Stimulated activated naive CD8-positive, alpha-beta T cell treated with anti-CD3 and anti-CD28 coated beads, Interleukin-15, amount 100 ng/mL, for 72 hours (primary cell): ENCODE results near the gene BAZ1A.
A peak's percentile ranks its signal among the peaks of the same experiment; 100 is the strongest.
"Not testable (repeated sequence)": the region's sequence is repeated elsewhere in the genome, so short reads cannot be mapped to it uniquely, and the experiment has no call there.

Experiments
- ATAC-seq: fragments of 150-1000 bp; cut with Tn5 transposase; 2 replicates; pipeline ENCODE4 v1.10.0; 2021; ENCODE audit warnings: mild to moderate bottlenecking, moderate library complexity
- DNase-seq, 2 donors: peaks; one replicate each; pipeline ENCODE4 v3.0.0; 2021 to 2022
- H3K27ac Mint-ChIP-seq, 2 donors: one replicate each; pipeline ENCODE4 v1.8.0; 2022; ENCODE audit warnings: mild to moderate bottlenecking in 2 of 2, mixed read lengths in 2 of 2, moderate library complexity in 2 of 2
- H3K27me3 Mint-ChIP-seq: one replicate; pipeline ENCODE4 v1.8.0; 2022; ENCODE audit warnings: mixed read lengths
- H3K4me1 Mint-ChIP-seq: one replicate; pipeline ENCODE4 v1.8.0; 2022; ENCODE audit warnings: mild to moderate bottlenecking, mixed read lengths
- H3K4me3 Mint-ChIP-seq, 2 donors: one replicate each; pipeline ENCODE4 v1.8.0; 2022; ENCODE audit warnings: mild to moderate bottlenecking in 2 of 2, mixed read lengths in 2 of 2, moderate library complexity in 1 of 2
- H3K9me3 Mint-ChIP-seq, 2 donors: one replicate each; pipeline ENCODE4 v1.8.0; 2022; ENCODE audit warnings: mixed read lengths in 2 of 2

Gene BAZ1A

GRCh38 chr14:34817768-34818167 is 57.4 kb downstream of the BAZ1A start:
- H3K9me3 Mint-ChIP-seq, result no peaks in the 10 kb centered on the region
- H3K27me3 Mint-ChIP-seq, result no peaks in the 10 kb centered on the region
- DNase-seq (no peak), ATAC-seq (no peak)
- H3K27ac Mint-ChIP-seq, result no peak overlapping the region
- H3K4me1 Mint-ChIP-seq, result peaks cover 6% of the 10 kb centered on the region
- no peak overlapping the region for H3K4me3 Mint-ChIP-seq

- no peak for DNase-seq
- Mint-ChIP-seq H3K9me3 (peaks cover 10 to 15% of the 10 kb centered on the region in 2 donors), H3K27me3 (no peaks in the 10 kb centered on the region), H3K4me3 (no peak overlapping the region), H3K4me1 (peaks cover 18% of the 10 kb centered on the region), H3K27ac (no peak overlapping the region)
- no peak for ATAC-seq
Observed at GRCh38 chr14:34810028-34810427, 65.1 kb downstream of the BAZ1A start.

- no peak overlapping the region for H3K27ac Mint-ChIP-seq
- ATAC-seq (no peak), DNase-seq (no peak)
Observed at GRCh38 chr14:34806257-34806656, 68.9 kb downstream of the BAZ1A start.

GRCh38 chr14:34804933-34805332 is 70.2 kb downstream of the BAZ1A start:
- no peak overlapping the region for H3K27ac Mint-ChIP-seq
- ATAC-seq, result no peak
- peaks cover 15 to 16% of the 10 kb centered on the region in 2 donors for H3K9me3 Mint-ChIP-seq
- no peak overlapping the region for H3K4me3 Mint-ChIP-seq
- DNase-seq, result no peak
- peaks cover 3% of the 10 kb centered on the region for H3K4me1 Mint-ChIP-seq
- no peaks in the 10 kb centered on the region for H3K27me3 Mint-ChIP-seq

More at GRCh38 chr14:34806257-34806656, 68.9 kb downstream of the BAZ1A start:
- Mint-ChIP-seq H3K27me3 (no peaks in the 10 kb centered on the region), H3K4me3 (no peak overlapping the region), H3K4me1 (peaks cover 6% of the 10 kb centered on the region), H3K9me3 (peaks cover 15 to 16% of the 10 kb centered on the region in 2 donors)

- not testable (repeated sequence) for H3K9me3 Mint-ChIP-seq, H3K27me3 Mint-ChIP-seq, H3K4me1 Mint-ChIP-seq, H3K4me3 Mint-ChIP-seq, H3K27ac Mint-ChIP-seq, ATAC-seq, DNase-seq
Observed at GRCh38 chr14:34798861-34799260, 76.3 kb downstream of the BAZ1A start.

- DNase-seq, result no peak
- Mint-ChIP-seq H3K9me3 (no peaks in the 10 kb centered on the region), H3K4me3 (no peak overlapping the region), H3K27me3 (no peaks in the 10 kb centered on the region), H3K4me1 (no peaks in the 10 kb centered on the region), H3K27ac (no peak overlapping the region)
- no peak for ATAC-seq
Observed at GRCh38 chr14:34797747-34798583, 77.2 kb downstream of the BAZ1A start.

- Mint-ChIP-seq H3K9me3 (no peaks in the 10 kb centered on the region), H3K27me3 (no peaks in the 10 kb centered on the region), H3K4me1 (no peaks in the 10 kb centered on the region), H3K27ac (no peak overlapping the region), H3K4me3 (no peak overlapping the region)
- ATAC-seq, result no peak
- DNase-seq, result no peak
Observed at GRCh38 chr14:34796902-34797301, 78.3 kb downstream of the BAZ1A start.

GRCh38 chr14:34794941-34795340 is 80.2 kb downstream of the BAZ1A start:
- no peak overlapping the region for H3K27ac Mint-ChIP-seq
- H3K27me3 Mint-ChIP-seq, result no peaks in the 10 kb centered on the region
- H3K4me3 Mint-ChIP-seq, result no peak overlapping the region
- DNase-seq (no peak), ATAC-seq (no peak)
- H3K4me1 Mint-ChIP-seq, result no peaks in the 10 kb centered on the region
- H3K9me3 Mint-ChIP-seq, result no peaks in the 10 kb centered on the region

- H3K27ac Mint-ChIP-seq, result no peak overlapping the region
- DNase-seq (no peak), ATAC-seq (no peak)
- no peaks in the 10 kb centered on the region for H3K4me1 Mint-ChIP-seq
- H3K4me3 Mint-ChIP-seq, result no peak overlapping the region
- H3K9me3 Mint-ChIP-seq, result no peaks in the 10 kb centered on the region
- H3K27me3 Mint-ChIP-seq, result no peaks in the 10 kb centered on the region
Observed at GRCh38 chr14:34794217-34794616, 80.9 kb downstream of the BAZ1A start.

- H3K4me3 Mint-ChIP-seq, result no peak overlapping the region
- no peaks in the 10 kb centered on the region for H3K4me1 Mint-ChIP-seq
- no peak for ATAC-seq
- no peak for DNase-seq
- no peaks in the 10 kb centered on the region for H3K9me3 Mint-ChIP-seq
- no peaks in the 10 kb centered on the region for H3K27me3 Mint-ChIP-seq
- no peak overlapping the region for H3K27ac Mint-ChIP-seq
Observed at GRCh38 chr14:34792598-34792997, 82.6 kb downstream of the BAZ1A start.

GRCh38 chr14:34785223-34786006 is 89.7 kb downstream of the BAZ1A start:
- no peaks in the 10 kb centered on the region for H3K4me1 Mint-ChIP-seq
- H3K4me3 Mint-ChIP-seq, result no peak overlapping the region
- H3K27ac Mint-ChIP-seq, result no peak overlapping the region
- DNase-seq, result no peak
- H3K9me3 Mint-ChIP-seq, result no peaks in the 10 kb centered on the region
- no peaks in the 10 kb centered on the region for H3K27me3 Mint-ChIP-seq
- no peak for ATAC-seq

- Mint-ChIP-seq H3K27ac (no peak overlapping the region), H3K4me1 (no peaks in the 10 kb centered on the region), H3K27me3 (no peaks in the 10 kb centered on the region), H3K4me3 (no peak overlapping the region), H3K9me3 (no peaks in the 10 kb centered on the region)
- no peak for DNase-seq
- no peak for ATAC-seq
Observed at GRCh38 chr14:34782031-34782430, 93.1 kb downstream of the BAZ1A start.

- peak overlapping the region in 1 of 2 donors; percentile 48 for H3K27ac Mint-ChIP-seq
- H3K27me3 Mint-ChIP-seq, result no peaks in the 10 kb centered on the region
- peak; percentile 39 for ATAC-seq
- no peak overlapping the region for H3K4me3 Mint-ChIP-seq
- DNase-seq, result no peak
- H3K4me1 Mint-ChIP-seq, result no peaks in the 10 kb centered on the region
- H3K9me3 Mint-ChIP-seq, result no peaks in the 10 kb centered on the region
Observed at GRCh38 chr14:34781242-34781641, 93.9 kb downstream of the BAZ1A start.

GRCh38 chr14:34780646-34781045 is 94.5 kb downstream of the BAZ1A start:
- Mint-ChIP-seq H3K4me1 (no peaks in the 10 kb centered on the region), H3K9me3 (no peaks in the 10 kb centered on the region), H3K4me3 (no peak overlapping the region), H3K27me3 (no peaks in the 10 kb centered on the region), H3K27ac (peak overlapping the region; percentile 4 to 57)
- DNase-seq (no peak), ATAC-seq (no peak)

GRCh38 chr14:34778744-34779143 is 96.4 kb downstream of the BAZ1A start:
- Mint-ChIP-seq H3K9me3 (no peaks in the 10 kb centered on the region), H3K27me3 (no peaks in the 10 kb centered on the region), H3K4me3 (no peak overlapping the region), H3K4me1 (no peaks in the 10 kb centered on the region), H3K27ac (peak overlapping the region in 1 of 2 donors; percentile 73)
- ATAC-seq, result no peak
- DNase-seq, result no peak

- ATAC-seq (no peak), DNase-seq (no peak)
- Mint-ChIP-seq H3K9me3 (no peaks in the 10 kb centered on the region), H3K27me3 (no peaks in the 10 kb centered on the region), H3K4me1 (no peaks in the 10 kb centered on the region), H3K4me3 (no peak overlapping the region), H3K27ac (no peak overlapping the region)
Observed at GRCh38 chr14:34776611-34777010, 98.5 kb downstream of the BAZ1A start.
